CD4-positive, alpha-beta T cell treated with Interleukin-17A for 4 hours (primary cell): ENCODE measurements around the gene DYRK1A.
"Not testable (repeated sequence)": the region's sequence is repeated elsewhere in the genome, so short reads cannot be mapped to it uniquely, and the experiment has no call there.

ENCODE experiments used
- DNase-seq: peaks from one replicate; pipeline ENCODE4 v3.0.0-alpha.2; 2020; ENCODE audit warnings: mixed read lengths

Gene DYRK1A

DNA sequence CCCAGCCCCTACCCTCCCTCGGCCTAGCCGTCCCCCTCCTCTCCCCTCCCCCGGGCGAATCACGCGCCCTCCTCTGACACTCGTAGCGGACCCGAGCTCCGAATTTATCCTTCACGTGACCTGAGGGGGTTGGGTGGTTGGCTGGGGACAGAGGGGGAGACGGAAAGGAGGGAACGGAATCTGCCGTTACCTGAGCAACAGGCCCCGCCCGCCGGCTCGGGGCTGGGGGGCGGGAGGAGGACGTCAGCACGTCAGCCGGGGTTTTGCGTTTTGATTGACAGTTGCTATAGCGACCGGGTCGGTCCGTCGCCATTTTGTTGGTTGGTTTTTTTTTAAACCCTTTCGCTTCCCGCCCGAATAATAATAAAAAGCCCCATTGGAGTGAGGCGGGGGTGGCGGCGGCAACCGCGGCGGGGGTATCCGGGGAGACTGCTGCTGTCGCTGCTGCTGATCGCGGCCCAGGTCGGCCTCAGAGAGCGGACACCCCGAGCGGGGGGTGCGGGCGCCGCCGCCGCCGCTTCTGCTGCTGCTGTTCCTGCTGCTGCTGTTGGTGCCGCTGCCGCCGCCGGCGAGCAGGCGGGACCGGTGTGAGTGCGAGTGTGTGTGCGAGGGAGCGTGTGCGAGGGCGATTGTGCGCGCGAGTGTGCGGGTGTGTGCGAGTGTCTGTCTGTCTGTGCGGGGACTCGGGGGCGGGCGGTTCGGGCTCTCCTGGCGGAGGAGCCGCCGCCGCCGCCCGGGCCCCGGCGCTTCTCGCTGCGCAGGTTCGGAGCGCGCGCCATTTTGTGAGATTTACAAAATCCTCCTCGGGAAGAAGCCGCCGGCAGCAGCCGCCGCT lies at the start of gene DYRK1A:
Gene DYRK1A, plus strand, starts transcription at position 292 of the 835 bp plus-strand sequence. CDS start 53,602 bp downstream, outside the sequence.
- peak; percentile 99 for DNase-seq

DNA sequence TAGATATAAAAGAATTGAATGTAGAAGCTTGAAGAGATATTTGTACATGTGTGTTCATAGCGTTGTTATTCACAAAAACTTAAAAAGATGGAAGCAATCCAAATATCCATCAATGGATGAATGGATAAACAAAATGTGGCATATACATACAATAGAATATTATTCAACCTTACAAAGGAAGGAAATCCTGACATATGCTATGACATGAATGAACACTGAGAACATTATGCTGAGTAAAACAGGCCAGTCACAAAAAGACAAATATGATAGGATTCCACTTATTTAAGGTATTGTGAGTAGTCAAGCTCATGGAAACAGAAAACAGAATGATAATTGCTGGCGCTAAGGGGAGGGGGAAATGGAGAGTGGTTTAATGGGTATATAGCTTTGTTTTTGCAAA lies 47.0 kb upstream of the DYRK1A start:
- no peak for DNase-seq

DNA sequence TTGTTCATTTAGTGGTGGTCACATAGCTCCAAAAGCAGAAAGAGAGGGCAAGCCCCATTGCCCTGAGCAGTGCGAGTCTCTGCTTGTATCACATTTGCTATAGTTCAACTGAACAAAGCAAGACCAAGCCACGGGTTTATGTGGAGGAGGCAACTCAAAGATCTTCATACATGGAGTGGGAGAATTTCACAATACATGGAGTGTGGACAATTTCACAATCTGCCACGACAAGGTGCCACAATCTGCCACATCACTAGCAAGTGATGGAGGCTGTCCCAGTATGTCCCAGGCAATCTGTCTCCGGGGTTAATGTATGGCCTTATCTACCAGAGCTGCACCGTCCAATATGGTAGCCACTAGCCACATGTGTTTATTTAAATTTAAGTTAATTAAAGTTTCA lies 44.5 kb upstream of the DYRK1A start:
- DNase-seq: no peak

DNA sequence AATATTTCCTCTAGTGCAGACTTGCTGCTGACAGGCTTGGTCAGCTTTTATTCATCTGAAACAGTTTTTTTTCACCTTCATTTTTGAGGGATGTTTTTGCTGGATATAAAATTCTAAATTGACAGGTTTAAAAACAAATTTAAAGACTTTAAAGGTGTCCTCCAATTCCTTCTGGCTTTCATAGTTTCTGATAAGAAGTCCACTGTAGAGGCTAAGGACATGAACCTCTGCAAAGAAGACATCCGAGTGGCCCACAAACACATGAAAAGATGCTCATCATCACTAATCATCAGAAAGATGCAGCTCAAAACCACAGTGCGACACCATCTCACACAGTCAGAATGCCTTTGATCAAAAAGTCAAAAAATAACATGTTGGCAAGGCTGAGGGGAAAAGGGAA lies 42.0 kb upstream of the DYRK1A start:
- no peak for DNase-seq

DNA sequence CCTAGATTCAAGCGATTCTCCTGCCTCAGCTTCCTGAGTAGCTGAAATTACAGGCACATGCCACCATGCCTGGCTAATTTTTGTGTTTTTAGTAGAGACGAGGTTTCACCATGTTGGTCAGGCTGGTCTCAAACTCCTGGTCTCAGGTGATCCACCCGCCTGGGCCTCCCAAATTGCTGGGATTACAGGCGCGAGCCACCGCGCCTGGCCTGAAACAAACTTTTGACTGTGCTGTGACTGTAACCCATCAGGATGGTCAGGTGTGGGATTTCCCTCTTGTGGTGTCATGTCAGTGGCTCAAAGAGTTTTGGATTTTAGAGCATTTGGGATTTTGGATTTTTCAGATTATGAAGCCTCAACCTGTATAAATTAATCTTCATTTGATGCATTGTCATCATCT lies 38.4 kb upstream of the DYRK1A start:
- DNase-seq: not testable (repeated sequence)

DNA sequence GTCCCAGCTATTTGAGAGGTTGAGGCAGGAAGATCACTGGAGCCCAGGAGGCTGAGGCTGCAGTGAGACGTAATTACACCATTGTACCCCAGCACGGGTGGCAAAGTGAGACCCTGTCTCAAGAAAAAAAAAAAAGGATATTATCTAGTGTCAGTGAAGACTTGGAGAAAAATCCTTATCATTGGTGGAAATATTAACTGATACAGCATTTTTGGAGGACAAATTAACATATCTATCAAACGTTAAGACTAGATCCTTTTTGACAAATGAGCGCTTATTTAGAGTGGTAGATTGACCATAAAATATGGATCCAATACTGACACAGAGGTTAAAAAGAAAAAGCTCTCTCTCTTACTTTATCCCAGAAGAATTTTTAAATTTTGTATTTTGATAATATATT lies 35.2 kb upstream of the DYRK1A start:
- no peak for DNase-seq

DNA sequence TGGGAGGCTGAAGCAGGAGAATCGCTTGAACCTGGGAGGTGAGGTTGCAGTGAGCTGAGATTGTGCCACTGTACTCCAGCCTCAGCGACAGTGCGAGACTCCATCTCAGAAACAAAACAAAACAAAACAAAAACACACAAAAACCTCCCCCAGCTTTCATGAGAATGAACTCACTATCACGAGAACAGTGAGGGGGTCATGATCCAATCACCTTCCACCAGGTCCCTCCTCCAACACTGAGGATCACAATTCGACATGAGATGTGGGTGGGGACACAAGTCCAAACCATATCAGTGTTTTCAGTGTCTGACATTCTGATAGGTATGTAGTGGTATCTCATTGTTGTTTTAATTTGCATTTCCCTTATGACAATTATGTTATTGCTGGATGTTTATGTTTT lies 31.5 kb upstream of the DYRK1A start:
- DNase-seq: no peak

DNA sequence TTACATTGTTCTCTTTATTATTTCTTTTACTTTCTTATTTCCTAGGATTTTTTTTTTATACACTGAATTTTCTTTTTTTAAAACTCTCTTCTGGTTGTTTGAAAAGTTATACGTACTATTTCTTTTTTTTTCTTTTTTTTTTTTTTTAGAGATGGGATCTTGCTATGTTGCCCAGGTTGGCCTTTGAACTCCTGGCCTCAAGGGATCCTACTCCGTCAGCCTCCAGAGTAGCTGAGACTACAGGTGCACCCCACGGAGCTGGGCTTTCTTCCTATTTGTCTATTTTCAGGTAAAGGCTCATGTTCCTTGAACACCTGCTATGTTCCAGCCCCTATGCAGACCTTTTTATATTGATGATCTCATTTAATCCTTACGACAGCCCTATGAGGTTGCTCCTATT lies 29.4 kb upstream of the DYRK1A start:
- no peak for DNase-seq

DNA sequence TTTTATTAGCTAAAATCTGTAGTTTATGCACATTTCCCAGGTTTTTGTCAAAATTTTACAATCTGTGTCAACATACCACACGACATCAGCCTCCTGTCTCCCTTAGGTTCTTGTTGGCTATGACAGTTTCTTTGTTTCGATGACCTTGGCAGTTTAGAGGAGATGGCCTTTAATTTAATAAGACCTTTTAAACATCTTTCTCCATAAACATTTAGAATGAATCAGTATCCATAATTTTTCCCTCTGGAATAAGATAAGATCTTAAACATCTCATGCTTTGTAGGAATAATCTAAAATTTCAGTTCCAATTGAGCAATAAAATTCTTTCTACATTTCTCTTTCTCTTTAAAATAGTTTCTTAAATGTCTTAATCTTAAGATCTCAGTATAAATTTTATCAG lies 28.7 kb upstream of the DYRK1A start:
- no peak for DNase-seq

DNA sequence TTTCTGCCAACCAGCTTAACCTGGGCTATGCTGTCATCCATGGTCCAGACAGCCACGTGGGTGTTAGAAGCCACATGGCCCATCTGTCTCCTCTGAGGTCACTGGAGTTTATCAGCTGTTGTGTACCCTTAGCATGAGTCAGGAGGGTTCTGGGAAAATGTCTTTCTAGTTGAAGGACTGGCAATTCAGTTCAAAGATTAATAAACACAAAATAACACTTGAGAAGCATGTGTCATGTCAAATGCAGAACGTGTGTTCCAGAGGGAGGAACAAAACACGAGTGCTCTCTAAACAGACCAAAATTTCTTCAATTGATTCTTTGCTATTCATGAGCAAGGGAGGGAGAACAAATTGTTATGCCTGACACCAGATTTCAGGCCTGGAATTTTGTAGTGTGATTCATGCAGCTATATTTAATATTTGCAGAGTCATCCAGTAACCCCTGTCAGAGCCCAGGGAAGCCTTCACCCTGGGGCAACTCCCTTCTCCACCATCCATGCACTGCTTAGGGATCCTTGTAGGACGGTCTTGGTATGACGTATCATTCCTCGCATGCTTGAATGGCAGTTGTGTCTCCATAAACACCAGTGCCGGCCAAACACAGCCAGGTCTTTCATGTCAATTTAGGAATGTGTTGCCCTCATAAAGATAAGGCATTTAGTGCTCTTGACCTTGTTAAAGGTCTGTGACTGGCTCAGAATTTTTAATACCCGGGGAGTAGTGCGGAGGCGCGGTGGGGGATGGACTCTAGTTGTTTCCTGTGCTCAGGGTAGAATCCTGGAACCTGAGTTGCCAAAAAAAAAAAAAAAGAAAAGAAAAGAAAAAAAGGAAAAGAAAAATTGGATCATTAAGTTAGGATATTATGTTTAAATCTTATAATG lies 27.7 kb upstream of the DYRK1A start:
- no peak for DNase-seq

DNA sequence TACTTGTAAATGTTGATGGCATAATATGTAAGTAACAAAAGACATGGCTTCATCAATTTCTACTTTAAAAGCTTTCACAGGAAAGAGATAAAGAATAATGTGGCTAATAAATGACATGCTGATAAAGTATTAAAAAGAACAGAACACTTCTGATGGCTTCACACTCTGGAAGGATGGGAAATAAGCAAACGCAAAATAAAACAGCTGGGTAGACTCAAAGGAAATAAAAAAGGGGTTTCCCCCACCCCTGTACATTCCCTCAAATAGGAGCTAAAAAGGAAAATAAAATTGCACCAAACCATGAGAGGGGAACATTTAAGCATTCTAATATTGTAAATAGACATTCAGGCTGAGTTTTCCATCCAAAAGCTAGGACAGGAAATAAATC lies 27.0 kb upstream of the DYRK1A start:
- DNase-seq: no peak

DNA sequence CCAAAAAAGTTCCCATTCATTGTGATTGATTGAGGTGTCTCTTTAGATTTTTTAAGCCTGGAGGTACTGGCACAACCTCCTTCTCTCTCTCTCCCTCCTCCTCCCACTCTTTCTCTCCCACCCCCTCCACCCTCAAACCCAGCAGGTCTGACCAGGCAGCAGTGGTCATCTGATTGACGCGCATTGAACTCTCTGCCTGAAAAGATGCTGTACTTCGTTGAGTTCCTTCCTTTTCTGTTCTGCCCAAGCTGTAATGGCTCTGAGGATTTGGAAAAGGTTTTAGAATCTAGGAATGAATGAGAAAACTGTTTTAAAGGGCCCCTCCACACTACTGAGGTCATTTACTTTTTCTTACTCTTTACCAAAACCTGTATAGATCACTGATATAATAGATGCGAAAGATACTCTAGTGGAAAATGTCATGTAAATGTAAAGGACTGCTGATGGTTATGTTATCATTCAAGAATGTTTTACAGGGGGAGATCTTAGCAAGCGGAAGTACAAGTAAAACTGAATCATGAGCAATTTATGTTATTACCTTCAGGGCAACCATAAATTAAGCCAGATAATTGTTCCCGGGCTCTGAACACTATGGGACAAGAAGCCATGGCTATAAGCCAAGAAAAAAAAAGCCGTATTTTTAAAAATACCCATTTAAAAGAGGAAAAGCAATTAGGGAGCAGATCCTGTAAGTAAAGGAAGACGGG lies 25.2 kb upstream of the DYRK1A start:
- DNase-seq: no peak

DNA sequence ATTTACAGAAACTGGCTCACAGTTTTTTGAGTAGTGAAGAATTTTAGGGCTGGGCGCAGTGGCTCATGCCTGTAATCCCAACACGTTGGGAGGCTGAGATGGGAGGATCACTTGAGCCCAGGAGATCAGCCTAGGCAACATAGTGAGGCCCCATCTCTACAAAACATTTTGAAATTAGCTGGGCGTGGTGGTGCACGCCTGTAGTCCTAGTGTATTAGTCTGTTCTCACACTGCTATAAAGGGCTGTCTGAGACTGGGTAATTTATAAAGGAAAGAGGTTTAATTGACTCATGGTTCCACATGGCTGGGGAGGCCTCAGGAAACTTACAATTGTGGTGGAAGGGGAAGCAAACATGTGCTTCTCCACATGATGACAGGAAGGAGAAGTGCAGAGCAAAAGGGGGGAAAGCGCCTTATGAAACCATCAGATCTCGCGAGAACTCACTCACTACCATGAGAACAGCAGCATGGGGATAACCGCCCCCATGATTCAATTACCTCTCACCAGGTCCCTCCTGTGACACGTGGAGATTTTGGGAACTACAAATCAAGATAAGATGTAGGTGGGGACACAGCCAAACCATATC lies 24.4 kb upstream of the DYRK1A start:
- no peak for DNase-seq

DNA sequence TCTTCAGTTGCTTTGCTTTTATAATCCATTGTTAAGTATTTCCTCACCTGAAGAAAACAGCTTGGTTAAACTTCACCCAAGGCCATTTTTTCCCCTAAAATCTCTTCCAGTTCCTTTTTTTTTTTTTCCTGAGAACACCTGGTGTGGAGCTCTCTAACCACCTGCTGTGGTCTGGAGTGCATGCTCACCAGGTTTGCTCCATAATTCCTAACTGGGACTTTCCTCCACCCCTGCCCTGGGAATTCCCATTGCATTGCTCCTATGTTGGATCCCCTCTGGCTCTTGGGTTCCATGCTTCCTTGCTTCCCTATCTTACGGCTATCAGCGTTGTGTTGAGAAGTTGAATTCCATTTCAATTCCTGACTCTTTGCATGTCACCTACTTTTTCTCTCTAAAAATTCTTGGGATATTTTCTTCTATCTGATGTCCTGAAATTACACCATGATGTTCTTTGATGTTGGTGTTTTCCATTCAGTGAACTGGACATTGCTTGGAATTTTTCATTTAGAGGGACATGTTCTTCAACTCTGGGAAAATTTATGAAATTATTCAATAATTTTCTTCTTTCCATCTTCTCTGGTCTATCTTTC lies 19.6 kb upstream of the DYRK1A start:
- DNase-seq: no peak

DNA sequence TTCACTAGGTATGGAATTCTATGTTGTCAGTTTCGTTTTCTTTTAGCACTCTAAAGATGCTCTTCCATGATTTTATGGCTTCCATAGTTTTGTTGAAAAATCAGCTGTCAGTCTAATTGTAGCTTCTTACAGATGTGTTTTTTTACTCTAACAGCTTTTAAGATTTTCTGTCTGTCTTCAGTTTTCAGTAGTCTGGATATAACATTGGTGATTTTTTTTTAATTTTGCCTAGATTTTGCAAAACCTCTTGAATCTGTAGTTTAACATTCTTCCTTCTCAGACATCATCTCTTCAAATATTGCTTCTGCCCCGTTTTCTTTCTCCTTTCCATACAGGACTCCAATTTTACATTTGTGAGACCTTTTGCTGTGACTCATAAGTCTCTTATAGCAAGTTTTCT lies 17.9 kb upstream of the DYRK1A start:
- no peak for DNase-seq

DNA sequence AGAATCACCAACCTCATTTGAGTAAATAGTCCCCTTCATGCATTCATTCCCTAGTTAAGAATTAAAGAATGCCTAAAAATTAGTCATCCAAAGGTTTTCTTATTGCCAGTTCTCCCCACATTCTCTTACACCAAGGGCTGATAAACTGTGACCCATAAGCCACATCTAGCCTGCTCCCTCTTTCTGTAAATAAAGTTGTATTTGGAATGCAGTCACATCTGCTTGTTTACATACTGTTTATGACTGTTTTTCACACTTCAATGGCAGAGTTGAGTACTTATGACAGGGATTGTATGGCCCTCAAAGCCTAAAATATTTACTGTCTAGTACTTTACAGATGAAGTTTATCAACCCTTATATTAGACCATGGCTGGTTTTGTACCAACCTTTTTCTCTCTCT lies 16.1 kb upstream of the DYRK1A start:
- no peak for DNase-seq

DNA sequence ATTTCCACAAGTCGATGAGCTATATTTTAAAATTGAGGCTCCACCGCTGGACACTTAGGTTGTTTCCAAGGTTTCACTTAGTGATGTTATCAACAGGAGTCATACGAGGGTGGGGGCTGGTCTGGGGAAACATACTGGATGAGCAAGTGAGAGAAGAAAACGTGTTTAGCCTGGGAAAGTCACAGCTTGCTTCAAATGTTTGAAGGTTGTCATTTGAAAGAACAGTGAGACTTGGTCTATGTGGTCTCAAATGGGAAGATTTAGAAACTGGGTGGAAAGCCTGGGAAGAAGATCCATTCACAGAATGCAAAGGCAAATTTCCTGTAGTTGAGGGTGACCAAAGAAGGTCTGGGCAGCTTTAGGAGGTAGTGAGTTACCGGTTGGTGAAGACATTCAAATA lies 9.9 kb upstream of the DYRK1A start:
- no peak for DNase-seq

DNA sequence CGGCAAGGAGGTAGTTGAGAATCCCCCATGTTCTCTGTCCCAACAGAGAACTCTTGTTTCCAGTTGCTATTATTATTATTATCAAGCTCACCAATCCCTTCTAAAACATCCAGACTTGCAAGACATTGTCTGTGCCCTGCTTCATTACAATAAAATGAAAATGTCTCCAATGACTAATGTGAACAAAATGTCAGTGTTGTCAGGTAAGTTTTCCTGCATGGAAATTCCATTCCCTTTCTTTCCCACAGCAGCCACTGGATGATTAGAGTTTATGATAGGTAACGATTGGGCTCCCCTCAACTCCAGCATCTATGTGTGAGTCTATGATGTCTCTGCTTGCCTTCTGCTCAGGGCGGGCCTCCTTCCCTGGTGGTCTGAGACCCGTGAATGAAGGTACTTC lies 8.9 kb upstream of the DYRK1A start:
- no peak for DNase-seq

DNA sequence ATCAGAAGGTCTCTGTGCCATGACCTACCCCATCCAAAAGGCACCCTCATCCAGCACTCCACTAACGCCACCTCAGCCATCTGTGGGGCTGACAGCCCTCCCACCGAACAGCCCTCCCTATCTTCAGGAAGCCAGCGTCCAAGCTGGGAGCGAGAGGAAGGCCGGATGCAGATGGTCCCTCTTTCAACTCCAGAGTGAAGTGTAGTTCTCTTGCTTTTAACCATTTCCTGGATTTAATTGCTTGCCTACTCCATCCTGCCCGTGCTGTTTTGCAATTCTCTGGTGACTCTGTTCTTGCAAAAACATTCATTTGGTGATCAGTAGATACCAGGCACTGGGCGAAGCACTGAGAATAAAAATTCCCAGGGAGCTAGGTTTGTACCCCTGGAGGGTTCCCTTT lies 8.2 kb upstream of the DYRK1A start:
- DNase-seq: no peak

DNA sequence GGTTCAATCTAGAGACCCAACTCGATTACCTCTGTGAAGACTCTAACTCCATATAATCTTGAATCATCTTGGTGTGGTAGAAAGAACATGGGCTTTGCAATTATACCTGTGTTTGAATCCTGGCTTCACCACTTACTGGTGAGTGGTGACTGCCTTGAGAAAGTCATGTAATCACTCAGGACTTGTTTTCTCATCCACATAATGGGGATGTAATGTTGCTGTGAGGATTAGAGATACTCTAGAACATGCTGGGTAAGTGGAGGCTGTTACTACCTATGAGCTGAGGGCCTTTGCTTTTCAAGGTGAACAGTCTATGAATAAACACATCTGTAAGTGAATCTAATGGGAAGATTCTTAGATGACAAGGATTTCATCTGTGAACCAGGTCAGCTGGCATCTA lies 2.6 kb upstream of the DYRK1A start:
- DNase-seq: no peak

DNA sequence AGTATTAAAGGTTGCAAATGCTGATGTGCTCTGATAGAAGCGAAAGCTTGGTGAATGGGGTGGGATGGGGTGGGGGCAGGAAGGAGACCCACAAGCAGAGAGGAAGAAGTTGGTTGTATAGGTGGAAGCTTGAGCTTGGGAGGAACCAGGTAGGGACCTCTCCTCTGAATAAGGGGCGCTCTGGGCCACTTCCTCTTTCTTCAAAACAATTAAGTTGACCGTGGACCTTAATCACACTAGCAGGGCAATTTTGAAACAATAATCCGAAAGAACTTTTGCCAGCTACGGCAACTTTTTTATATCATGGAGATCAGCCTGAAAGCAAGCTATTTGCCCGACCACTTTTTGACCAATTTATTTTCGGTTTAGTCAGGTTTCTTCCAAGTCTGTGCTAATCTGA lies 1.9 kb upstream of the DYRK1A start:
- no peak for DNase-seq
